GM23338 (cell line): ENCODE measurements around the gene FBXO41. TPM values are rescaled to one million over a fixed set of nuclear protein-coding genes. Genes with fewer than 3 reads are reported as not detected.

Experiments
- ATAC-seq: fragments of 200-7000 bp; cut with Tn5 transposase; 3 replicates; pipeline ENCODE4 v1.9.1; 2020
- DNase-seq: peaks from one replicate; pipeline ENCODE4 v3.0.0-alpha.2; 2015; ENCODE audit warnings: low spot score
- H2AFZ ChIP-seq: fragments of 200-600 bp; sonication (generic); 2 replicates; pipeline ENCODE4 v1.8.0; 2016; ENCODE audit warnings: antibody characterized with exemption, mild to moderate bottlenecking, moderate library complexity
- H3F3A ChIP-seq: fragments of 200-600 bp; sonication (generic); replicated peaks from 2 replicates; pipeline ENCODE4 v1.8.0; 2017; ENCODE audit warnings: antibody characterized with exemption, mixed run types, low read depth
- H3K27ac ChIP-seq: fragments of 200-600 bp; sonication (generic); 2 replicates; pipeline ENCODE4 v1.6.1; 2016; ENCODE audit warnings: low read depth
- H3K27me3 ChIP-seq: fragments of 200-600 bp; sonication (generic); 2 replicates; pipeline ENCODE4 v1.8.0; 2016; ENCODE audit warnings: mild to moderate bottlenecking, mixed run types, moderate library complexity; ENCODE audit not compliant: insufficient read depth
- H3K36me3 ChIP-seq: fragments of 200-600 bp; sonication (generic); 2 replicates; pipeline ENCODE4 v1.8.0; 2016; ENCODE audit warnings: mild to moderate bottlenecking; ENCODE audit not compliant: insufficient read depth
- H3K4me1 ChIP-seq: fragments of 200-600 bp; sonication (generic); 2 replicates; pipeline ENCODE4 v1.8.0; 2016; ENCODE audit warnings: mild to moderate bottlenecking, moderate library complexity; ENCODE audit not compliant: insufficient read depth
- H3K4me2 ChIP-seq: fragments of 200-600 bp; sonication (generic); 2 replicates; pipeline ENCODE4 v1.7.1; 2017; ENCODE audit warnings: mixed run types
- H3K4me3 ChIP-seq: fragments of 200-600 bp; sonication (generic); 2 replicates; pipeline ENCODE4 v1.6.1; 2016; ENCODE audit warnings: mixed run types
- H3K79me2 ChIP-seq: fragments of 200-600 bp; sonication (generic); replicated peaks from 2 replicates; pipeline ENCODE4 v1.8.0; 2017; ENCODE audit warnings: mild to moderate bottlenecking; ENCODE audit not compliant: insufficient read depth
- H3K9me2 ChIP-seq: fragments of 200-600 bp; sonication (generic); 2 replicates; pipeline ENCODE4 v1.8.0; 2017; ENCODE audit not compliant: insufficient read depth
- H4K20me1 ChIP-seq: fragments of 200-600 bp; sonication (generic); replicated peaks from 2 replicates; pipeline ENCODE4 v1.8.0; 2017; ENCODE audit warnings: mild to moderate bottlenecking; ENCODE audit not compliant: insufficient read depth
- H3K27ac Mint-ChIP-seq: 2 replicates; pipeline ENCODE4 v1.8.0; 2020; ENCODE audit warnings: inconsistent platforms, mild to moderate bottlenecking, moderate library complexity, mixed read lengths
- H3K27me3 Mint-ChIP-seq: 3 replicates; pipeline ENCODE4 v1.8.0; 2022; ENCODE audit warnings: low read depth, mild to moderate bottlenecking, moderate library complexity, mixed read lengths, inconsistent platforms; ENCODE audit not compliant: insufficient read depth, poor library complexity
- H3K36me3 Mint-ChIP-seq: 3 replicates; pipeline ENCODE4 v1.8.0; 2021; ENCODE audit warnings: low read depth, mild to moderate bottlenecking, inconsistent platforms, moderate library complexity, mixed read lengths
- H3K4me1 Mint-ChIP-seq: 3 replicates; pipeline ENCODE4 v1.8.0; 2020; ENCODE audit warnings: mild to moderate bottlenecking, inconsistent platforms, mixed read lengths
- H3K4me3 Mint-ChIP-seq: 3 replicates; pipeline ENCODE4 v1.8.0; 2021; ENCODE audit warnings: moderate library complexity, mild to moderate bottlenecking, inconsistent platforms, mixed read lengths
- H3K9me3 Mint-ChIP-seq: 3 replicates; pipeline ENCODE4 v1.8.0; 2020; ENCODE audit warnings: moderate library complexity, mild to moderate bottlenecking, inconsistent platforms, mixed read lengths
- CTCF ChIP-seq, 2 experiments: fragments of 200-600 bp in 1 of 2; sonication (generic) in 1 of 2; conservative IDR thresholded peaks; 2 replicates each; pipeline versions ENCODE4 v1.5.1 to v1.6.1; 2016 to 2017; ENCODE audit warnings: antibody characterized with exemption in 2 of 2, low read depth in 2 of 2, mild to moderate bottlenecking in 2 of 2, moderate library complexity in 1 of 2
- JUNB ChIP-seq: IDR thresholded peaks from one replicate; pipeline ENCODE4 v1.6.1; 2016; ENCODE audit warnings: antibody characterized with exemption; ENCODE audit not compliant: unreplicated experiment
- POLR2AphosphoS5 ChIP-seq: IDR thresholded peaks from 2 replicates; pipeline ENCODE4 v1.6.1; 2016; ENCODE audit warnings: antibody characterized with exemption, low read depth
- REST ChIP-seq: IDR thresholded peaks from one replicate; pipeline ENCODE4 v1.6.1; 2018; ENCODE audit warnings: antibody characterized with exemption; ENCODE audit not compliant: unreplicated experiment
- polyA plus RNA-seq: library from polyadenylated mRNA; unstranded; fragments of >200 nt; fragmentation: Nextera tagmentation; extraction: Ambion mirVana; gene quantifications from 2 replicates; pipeline ENCODE4 v1.2.1, GENCODE V29; 2016
- total RNA-seq: library from RNA; depleted of rRNA; stranded (reverse); fragments of >200 nt; shearing (Covaris generic); gene quantifications from 2 replicates; pipeline ENCODE4 v1.2.3, GENCODE V29; 2014

Gene FBXO41
- total and polyA plus RNA-seq, 2 experiments from 2014 or later = 3.5 to 13.8 TPM

- Histone ChIP-seq H3K36me3 (no peaks in the 10 kb centered on the region), H4K20me1 (peaks cover 5% of the 10 kb centered on the region), H3K4me2 (peak overlapping the region; percentile 89), H3K4me3 (peak overlapping the region; percentile 67), H3K27ac (no peak overlapping the region), H3F3A (peaks cover 9% of the 10 kb centered on the region), H3K4me1 (peaks cover 12% of the 10 kb centered on the region; the same call in 1 of the 2 replicates), H3K79me2 (no peaks in the 10 kb centered on the region), H3K9me2 (no peaks in the 10 kb centered on the region), H3K27me3 (peaks cover 98% of the 10 kb centered on the region), H2AFZ (no peak overlapping the region)
- no peak overlapping the region for H3K27ac Mint-ChIP-seq
- H3K27me3 Mint-ChIP-seq = peaks cover 66% of the 10 kb centered on the region
- ATAC-seq (peak; percentile 33), DNase-seq (peak; percentile 90)
- no peaks in the 10 kb centered on the region for H3K9me3 Mint-ChIP-seq
- peak overlapping the region; percentile 75 for H3K4me3 Mint-ChIP-seq
- peaks cover 8% of the 10 kb centered on the region for H3K4me1 Mint-ChIP-seq
- TF ChIP-seq POLR2AphosphoS5 (no peak), REST (peak; percentile 92)
- no peaks in the 10 kb centered on the region for H3K36me3 Mint-ChIP-seq
Observed at GRCh38 chr2:73291093-73291460, 6.8 kb upstream of the FBXO41 start.

- no peak overlapping the region for H2AFZ ChIP-seq
- ATAC-seq (peak; percentile 21), DNase-seq (peak; percentile 84)
- peaks cover 64% of the 10 kb centered on the region for H3K27me3 Mint-ChIP-seq
- no peaks in the 10 kb centered on the region for H3K36me3 ChIP-seq
- peak overlapping the region; percentile 89; the same call in 1 of the 2 replicates for H3K4me2 ChIP-seq
- peaks cover 5% of the 10 kb centered on the region for H4K20me1 ChIP-seq
- H3K27ac ChIP-seq = no peak overlapping the region
- TF ChIP-seq CTCF (conservative IDR thresholded peaks at IDR 0.05; ENCODE audit: low read depth in 2 of 2) (peak; percentile 75 to 87), JUNB (no peak), REST (peak; percentile 54)
- H3K36me3 Mint-ChIP-seq = no peaks in the 10 kb centered on the region
- no peaks in the 10 kb centered on the region for H3K9me2 ChIP-seq
- peaks cover 15% of the 10 kb centered on the region for H3F3A ChIP-seq
- H3K4me1 Mint-ChIP-seq = peaks cover 14% of the 10 kb centered on the region
- H3K4me1 ChIP-seq = peaks cover 17% of the 10 kb centered on the region
- no peaks in the 10 kb centered on the region; the same call in 2 of the 3 replicates for H3K9me3 Mint-ChIP-seq
- H3K79me2 ChIP-seq = no peaks in the 10 kb centered on the region
- no peak overlapping the region for H3K4me3 ChIP-seq
- peaks cover 98% of the 10 kb centered on the region for H3K27me3 ChIP-seq
- no peak overlapping the region for H3K27ac Mint-ChIP-seq
- peak overlapping the region; percentile 75; the same call in 2 of the 3 replicates for H3K4me3 Mint-ChIP-seq
Observed at GRCh38 chr2:73290049-73290839, 6.0 kb upstream of the FBXO41 start.
